HEK293 (cell line): ENCODE measurements around the gene SLC33A1.

ENCODE experiments used
- CTCF ChIA-PET: fragments of 350-600 bp; formaldehyde crosslinking; extraction: SDS; loops from one replicate; lab custom pipeline; 2021; ENCODE audit warnings: antibody characterized with exemption; lab: Yijun Ruan, JAX
- POLR2A ChIA-PET: fragments of 300-600 bp; formaldehyde crosslinking; extraction: SDS; loops from one replicate; lab custom pipeline; 2020; ENCODE audit warnings: antibody characterized with exemption, inconsistent platforms; lab: Yijun Ruan, JAX
- H3K27ac ChIP-seq: fragments of 200-500 bp; sonication (Bioruptor generic); 2 replicates; pipeline ENCODE4 v1.5.1; 2014; ENCODE audit warnings: low read depth, low read length, control low read depth, inconsistent platforms; ENCODE audit errors: extremely low read depth
- H3K36me3 ChIP-seq, 2 experiments: fragments of 200-500 bp in 1 of 2; sonication (Bioruptor generic) in 1 of 2; 1 replicate in 1 of 2; 2 replicates in 1 of 2; pipeline ENCODE4 v1.5.1; 2014 to 2017; ENCODE audit warnings: inconsistent platforms in 2 of 2, low read length in 2 of 2; ENCODE audit not compliant: control insufficient read depth in 2 of 2, insufficient read depth in 1 of 2
- H3K4me1 ChIP-seq: fragments of 200-500 bp; sonication (Bioruptor generic); 2 replicates; pipeline ENCODE4 v1.5.1; 2014; ENCODE audit warnings: mild to moderate bottlenecking, low read length, inconsistent platforms; ENCODE audit not compliant: control insufficient read depth, insufficient read depth
- H3K4me3 ChIP-seq: 2 replicates; pipeline ENCODE4 v1.5.1; 2011; ENCODE audit warnings: low read depth, mild to moderate bottlenecking, control low read depth, low read length, moderate library complexity
- H3K9me3 ChIP-seq: fragments of 200-500 bp; sonication (Bioruptor generic); 2 replicates; pipeline ENCODE4 v1.5.1; 2014; ENCODE audit warnings: low read depth, low read length, inconsistent platforms; ENCODE audit not compliant: control insufficient read depth, insufficient read depth
- KLF9 ChIP-seq: fragments of 450-650 bp; formaldehyde crosslinking; IDR thresholded peaks from 2 replicates; pipeline ENCODE4 v1.5.1; 2016; ENCODE audit warnings: missing biosample characterization, missing genetic modification characterization, low read depth
- PRDM1 ChIP-seq: fragments of 450-650 bp; formaldehyde crosslinking; IDR thresholded peaks from 2 replicates; pipeline ENCODE4; 2016; ENCODE audit warnings: missing biosample characterization, missing genetic modification characterization
- TCF7L2 ChIP-seq: IDR thresholded peaks from 2 replicates; pipeline ENCODE4 v1.6.1; 2011; ENCODE audit warnings: low read depth, mild to moderate bottlenecking, inconsistent platforms, low read length, moderate library complexity, borderline replicate concordance
- TRIM28 ChIP-seq: IDR thresholded peaks from 2 replicates; pipeline ENCODE4 v1.6.1; 2011; ENCODE audit warnings: low read length, control low read depth, borderline replicate concordance
- ZBTB1 ChIP-seq: fragments of 450-650 bp; formaldehyde crosslinking; IDR thresholded peaks from 2 replicates; pipeline ENCODE4 v1.5.1; 2016; ENCODE audit warnings: missing biosample characterization, missing genetic modification characterization
- ZBTB17 ChIP-seq: fragments of 450-650 bp; formaldehyde crosslinking; IDR thresholded peaks from 2 replicates; pipeline ENCODE4 v1.5.1; 2016; ENCODE audit warnings: missing biosample characterization, missing genetic modification characterization
- ZFP37 ChIP-seq: fragments of 450-650 bp; formaldehyde crosslinking; IDR thresholded peaks from 2 replicates; pipeline ENCODE4 v1.5.1; 2016; ENCODE audit warnings: missing biosample characterization, missing genetic modification characterization
- ZNF140 ChIP-seq: fragments of 450-650 bp; formaldehyde crosslinking; IDR thresholded peaks from 2 replicates; pipeline ENCODE4 v1.5.1; 2016; ENCODE audit warnings: missing biosample characterization, missing genetic modification characterization
- ZNF157 ChIP-seq: fragments of 450-650 bp; formaldehyde crosslinking; IDR thresholded peaks from 2 replicates; pipeline ENCODE4 v1.5.1; 2016; ENCODE audit warnings: missing biosample characterization, missing genetic modification characterization
- ZNF184 ChIP-seq: fragments of 450-650 bp; IDR thresholded peaks from 2 replicates; pipeline ENCODE4 v1.5.1; 2018; ENCODE audit warnings: missing biosample characterization, mild to moderate bottlenecking, missing genetic modification characterization
- ZNF2 ChIP-seq: fragments of 450-650 bp; formaldehyde crosslinking; IDR thresholded peaks from 2 replicates; pipeline ENCODE4 v1.5.1; 2016; ENCODE audit warnings: missing biosample characterization, missing genetic modification characterization
- ZNF624 ChIP-seq: fragments of 450-650 bp; formaldehyde crosslinking; IDR thresholded peaks from 2 replicates; pipeline ENCODE4 v1.5.1; 2017; ENCODE audit warnings: missing biosample characterization, missing genetic modification characterization
- ZNF654 ChIP-seq: fragments of 450-650 bp; formaldehyde crosslinking; IDR thresholded peaks from 2 replicates; pipeline ENCODE4 v1.5.1; 2016; ENCODE audit warnings: low read depth, missing biosample characterization, missing genetic modification characterization
- ZNF707 ChIP-seq: fragments of 450-650 bp; formaldehyde crosslinking; IDR thresholded peaks from 2 replicates; pipeline ENCODE4 v1.5.1; 2016; ENCODE audit warnings: missing biosample characterization, missing genetic modification characterization
- TF ChIP-seq, protein P1 (sequence below): fragments of 450-650 bp; formaldehyde crosslinking; IDR thresholded peaks from 2 replicates; pipeline ENCODE4 v1.5.1; 2016; ENCODE audit warnings: missing biosample characterization, missing genetic modification characterization, borderline replicate concordance
- TF ChIP-seq, protein P2 (sequence below): fragments of 450-650 bp; formaldehyde crosslinking; conservative IDR thresholded peaks from 2 replicates; pipeline ENCODE4 v1.5.1; 2016; ENCODE audit warnings: low read depth, missing biosample characterization, missing genetic modification characterization
- TF ChIP-seq, protein P3 (sequence below): fragments of 450-650 bp; formaldehyde crosslinking; IDR thresholded peaks from 2 replicates; pipeline ENCODE4 v1.5.1; 2016; ENCODE audit warnings: missing biosample characterization, missing genetic modification characterization
- TF ChIP-seq, protein P4 (sequence below): fragments of 450-650 bp; formaldehyde crosslinking; optimal IDR thresholded peaks from 2 replicates; pipeline ENCODE3; 2016; ENCODE audit warnings: missing biosample characterization, mild to moderate bottlenecking, missing genetic modification characterization
- TF ChIP-seq, protein P5 (sequence below): fragments of 450-650 bp; formaldehyde crosslinking; IDR thresholded peaks from 2 replicates; pipeline ENCODE4 v1.5.1; 2016; ENCODE audit warnings: missing biosample characterization, missing genetic modification characterization

Gene SLC33A1

DNA sequence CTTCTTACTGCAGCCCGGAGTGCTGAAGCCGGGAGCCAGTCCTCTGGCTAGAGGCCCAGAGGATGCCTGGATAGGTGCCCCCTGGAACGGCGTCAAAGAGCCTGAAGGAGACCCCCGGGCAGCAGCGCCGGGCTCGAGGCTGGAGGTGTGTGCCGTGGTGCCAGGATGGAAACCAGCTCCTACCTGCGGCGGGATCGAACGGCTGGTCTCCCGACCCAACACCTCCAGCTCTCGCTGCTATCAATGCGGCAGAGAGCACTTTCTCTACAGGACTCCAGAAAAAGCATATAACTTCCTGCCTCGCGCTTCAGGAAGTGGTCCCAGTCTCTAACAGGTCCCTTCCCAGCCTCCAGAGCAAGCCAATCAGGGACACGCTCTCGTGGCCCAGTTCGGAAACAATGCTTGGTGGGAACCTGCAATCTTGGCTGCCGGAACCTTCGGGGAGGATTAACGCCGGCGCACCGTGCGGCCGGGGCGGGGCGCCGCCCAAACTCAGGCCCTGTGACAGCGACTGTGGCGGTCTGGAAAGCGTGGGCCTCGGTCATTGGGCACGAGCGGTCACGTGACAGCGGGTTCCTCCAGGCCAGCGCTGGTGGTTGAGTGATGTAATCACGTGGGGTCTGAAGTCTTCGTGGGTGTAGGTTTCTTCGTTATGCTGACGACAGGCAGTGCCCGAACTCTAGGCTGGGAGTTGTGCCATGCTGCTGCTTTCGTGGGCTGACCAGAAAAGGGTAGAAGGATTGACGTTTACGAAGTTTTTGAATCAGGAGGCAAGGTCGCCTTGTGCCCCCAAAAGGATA lies at the start of gene SLC33A1:
Gene SLC33A1 (minus strand): TSS at position 287 of the 800 bp plus-strand sequence. CDS start 430 bp downstream, outside the sequence.
- H3K27ac ChIP-seq, result peak within 1 kb of the TSS; percentile 70
- peaks cover 0 to 5% of the 10 kb centered on the region in 2 experiments; a peak in 1 of 3 replicates for H3K36me3 ChIP-seq
- ChIA-PET CTCF (interaction anchor here (2.4 kb wide), 1 partner anchor 48 kb away, joined by 9 read pairs; the partner anchor contains the start of gene C3orf33), POLR2A (interaction anchor here (0.6 to 2.5 kb wide), 5 partner anchors 11 to 1179 kb away, joined by 3 to 24 read pairs (median 9); partner anchors contain the start of genes C3orf33 and GMPS)
- H3K9me3 ChIP-seq, result no peaks in the 10 kb centered on the region
- peak within 1 kb of the TSS; percentile 99 for H3K4me3 ChIP-seq
- H3K4me1 ChIP-seq, result no peaks in the 10 kb centered on the region
- TF ChIP-seq, protein P1, sequence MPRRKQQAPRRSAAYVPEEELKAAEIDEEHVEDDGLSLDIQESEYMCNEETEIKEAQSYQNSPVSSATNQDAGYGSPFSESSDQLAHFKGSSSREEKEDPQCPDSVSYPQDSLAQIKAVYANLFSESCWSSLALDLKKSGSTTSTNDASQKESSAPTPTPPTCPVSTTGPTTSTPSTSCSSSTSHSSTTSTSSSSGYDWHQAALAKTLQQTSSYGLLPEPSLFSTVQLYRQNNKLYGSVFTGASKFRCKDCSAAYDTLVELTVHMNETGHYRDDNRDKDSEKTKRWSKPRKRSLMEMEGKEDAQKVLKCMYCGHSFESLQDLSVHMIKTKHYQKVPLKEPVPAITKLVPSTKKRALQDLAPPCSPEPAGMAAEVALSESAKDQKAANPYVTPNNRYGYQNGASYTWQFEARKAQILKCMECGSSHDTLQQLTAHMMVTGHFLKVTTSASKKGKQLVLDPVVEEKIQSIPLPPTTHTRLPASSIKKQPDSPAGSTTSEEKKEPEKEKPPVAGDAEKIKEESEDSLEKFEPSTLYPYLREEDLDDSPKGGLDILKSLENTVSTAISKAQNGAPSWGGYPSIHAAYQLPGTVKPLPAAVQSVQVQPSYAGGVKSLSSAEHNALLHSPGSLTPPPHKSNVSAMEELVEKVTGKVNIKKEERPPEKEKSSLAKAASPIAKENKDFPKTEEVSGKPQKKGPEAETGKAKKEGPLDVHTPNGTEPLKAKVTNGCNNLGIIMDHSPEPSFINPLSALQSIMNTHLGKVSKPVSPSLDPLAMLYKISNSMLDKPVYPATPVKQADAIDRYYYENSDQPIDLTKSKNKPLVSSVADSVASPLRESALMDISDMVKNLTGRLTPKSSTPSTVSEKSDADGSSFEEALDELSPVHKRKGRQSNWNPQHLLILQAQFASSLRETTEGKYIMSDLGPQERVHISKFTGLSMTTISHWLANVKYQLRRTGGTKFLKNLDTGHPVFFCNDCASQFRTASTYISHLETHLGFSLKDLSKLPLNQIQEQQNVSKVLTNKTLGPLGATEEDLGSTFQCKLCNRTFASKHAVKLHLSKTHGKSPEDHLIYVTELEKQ (tag by site-specific recombination), result no peak
- TF ChIP-seq, protein P2, sequence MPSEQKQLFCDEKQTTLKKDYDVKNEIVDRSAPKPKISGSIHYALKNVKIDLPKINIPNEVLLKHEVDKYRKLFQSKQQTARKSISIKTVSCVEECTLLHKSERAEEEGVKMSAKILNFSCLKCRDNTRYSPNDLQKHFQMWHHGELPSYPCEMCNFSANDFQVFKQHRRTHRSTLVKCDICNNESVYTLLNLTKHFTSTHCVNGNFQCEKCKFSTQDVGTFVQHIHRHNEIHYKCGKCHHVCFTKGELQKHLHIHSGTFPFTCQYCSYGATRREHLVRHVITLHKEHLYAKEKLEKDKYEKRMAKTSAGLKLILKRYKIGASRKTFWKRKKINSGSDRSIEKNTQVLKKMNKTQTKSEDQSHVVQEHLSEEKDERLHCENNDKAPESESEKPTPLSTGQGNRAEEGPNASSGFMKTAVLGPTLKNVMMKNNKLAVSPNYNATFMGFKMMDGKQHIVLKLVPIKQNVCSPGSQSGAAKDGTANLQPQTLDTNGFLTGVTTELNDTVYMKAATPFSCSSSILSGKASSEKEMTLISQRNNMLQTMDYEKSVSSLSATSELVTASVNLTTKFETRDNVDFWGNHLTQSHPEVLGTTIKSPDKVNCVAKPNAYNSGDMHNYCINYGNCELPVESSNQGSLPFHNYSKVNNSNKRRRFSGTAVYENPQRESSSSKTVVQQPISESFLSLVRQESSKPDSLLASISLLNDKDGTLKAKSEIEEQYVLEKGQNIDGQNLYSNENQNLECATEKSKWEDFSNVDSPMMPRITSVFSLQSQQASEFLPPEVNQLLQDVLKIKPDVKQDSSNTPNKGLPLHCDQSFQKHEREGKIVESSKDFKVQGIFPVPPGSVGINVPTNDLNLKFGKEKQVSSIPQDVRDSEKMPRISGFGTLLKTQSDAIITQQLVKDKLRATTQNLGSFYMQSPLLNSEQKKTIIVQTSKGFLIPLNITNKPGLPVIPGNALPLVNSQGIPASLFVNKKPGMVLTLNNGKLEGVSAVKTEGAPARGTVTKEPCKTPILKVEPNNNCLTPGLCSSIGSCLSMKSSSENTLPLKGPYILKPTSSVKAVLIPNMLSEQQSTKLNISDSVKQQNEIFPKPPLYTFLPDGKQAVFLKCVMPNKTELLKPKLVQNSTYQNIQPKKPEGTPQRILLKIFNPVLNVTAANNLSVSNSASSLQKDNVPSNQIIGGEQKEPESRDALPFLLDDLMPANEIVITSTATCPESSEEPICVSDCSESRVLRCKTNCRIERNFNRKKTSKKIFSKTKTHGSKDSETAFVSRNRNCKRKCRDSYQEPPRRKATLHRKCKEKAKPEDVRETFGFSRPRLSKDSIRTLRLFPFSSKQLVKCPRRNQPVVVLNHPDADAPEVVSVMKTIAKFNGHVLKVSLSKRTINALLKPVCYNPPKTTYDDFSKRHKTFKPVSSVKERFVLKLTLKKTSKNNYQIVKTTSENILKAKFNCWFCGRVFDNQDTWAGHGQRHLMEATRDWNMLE (tag by site-specific recombination), result peak; percentile 82
- TF ChIP-seq, protein P3, sequence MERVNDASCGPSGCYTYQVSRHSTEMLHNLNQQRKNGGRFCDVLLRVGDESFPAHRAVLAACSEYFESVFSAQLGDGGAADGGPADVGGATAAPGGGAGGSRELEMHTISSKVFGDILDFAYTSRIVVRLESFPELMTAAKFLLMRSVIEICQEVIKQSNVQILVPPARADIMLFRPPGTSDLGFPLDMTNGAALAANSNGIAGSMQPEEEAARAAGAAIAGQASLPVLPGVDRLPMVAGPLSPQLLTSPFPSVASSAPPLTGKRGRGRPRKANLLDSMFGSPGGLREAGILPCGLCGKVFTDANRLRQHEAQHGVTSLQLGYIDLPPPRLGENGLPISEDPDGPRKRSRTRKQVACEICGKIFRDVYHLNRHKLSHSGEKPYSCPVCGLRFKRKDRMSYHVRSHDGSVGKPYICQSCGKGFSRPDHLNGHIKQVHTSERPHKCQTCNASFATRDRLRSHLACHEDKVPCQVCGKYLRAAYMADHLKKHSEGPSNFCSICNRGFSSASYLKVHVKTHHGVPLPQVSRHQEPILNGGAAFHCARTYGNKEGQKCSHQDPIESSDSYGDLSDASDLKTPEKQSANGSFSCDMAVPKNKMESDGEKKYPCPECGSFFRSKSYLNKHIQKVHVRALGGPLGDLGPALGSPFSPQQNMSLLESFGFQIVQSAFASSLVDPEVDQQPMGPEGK, result peak; percentile 78; the same call in 1 of the 2 replicates
- TF ChIP-seq ZNF707 (no peak), ZBTB17 (tag by site-specific recombination) (peak; percentile 96), ZNF2 (tag by site-specific recombination) (peak; percentile 90), ZNF157 (no peak), ZNF654 (tag by site-specific recombination) (no peak), TCF7L2 (no peak), KLF9 (tag by site-specific recombination) (peak; percentile 73; the same call in 1 of the 2 replicates), TRIM28 (peak; percentile 99), ZNF140 (tag by site-specific recombination) (no peak), PRDM1 (tag by site-specific recombination) (peak; percentile 63), ZNF184 (tag by site-specific recombination) (no peak), ZBTB1 (tag by site-specific recombination) (no peak), ZNF624 (tag by site-specific recombination) (no peak), ZFP37 (tag by site-specific recombination) (peak; percentile 95)
- TF ChIP-seq, protein P4, sequence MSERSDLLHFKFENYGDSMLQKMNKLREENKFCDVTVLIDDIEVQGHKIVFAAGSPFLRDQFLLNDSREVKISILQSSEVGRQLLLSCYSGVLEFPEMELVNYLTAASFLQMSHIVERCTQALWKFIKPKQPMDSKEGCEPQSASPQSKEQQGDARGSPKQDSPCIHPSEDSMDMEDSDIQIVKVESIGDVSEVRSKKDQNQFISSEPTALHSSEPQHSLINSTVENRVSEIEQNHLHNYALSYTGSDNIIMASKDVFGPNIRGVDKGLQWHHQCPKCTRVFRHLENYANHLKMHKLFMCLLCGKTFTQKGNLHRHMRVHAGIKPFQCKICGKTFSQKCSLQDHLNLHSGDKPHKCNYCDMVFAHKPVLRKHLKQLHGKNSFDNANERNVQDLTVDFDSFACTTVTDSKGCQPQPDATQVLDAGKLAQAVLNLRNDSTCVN (tag by site-specific recombination), result peak; percentile 46
- TF ChIP-seq, protein P5, sequence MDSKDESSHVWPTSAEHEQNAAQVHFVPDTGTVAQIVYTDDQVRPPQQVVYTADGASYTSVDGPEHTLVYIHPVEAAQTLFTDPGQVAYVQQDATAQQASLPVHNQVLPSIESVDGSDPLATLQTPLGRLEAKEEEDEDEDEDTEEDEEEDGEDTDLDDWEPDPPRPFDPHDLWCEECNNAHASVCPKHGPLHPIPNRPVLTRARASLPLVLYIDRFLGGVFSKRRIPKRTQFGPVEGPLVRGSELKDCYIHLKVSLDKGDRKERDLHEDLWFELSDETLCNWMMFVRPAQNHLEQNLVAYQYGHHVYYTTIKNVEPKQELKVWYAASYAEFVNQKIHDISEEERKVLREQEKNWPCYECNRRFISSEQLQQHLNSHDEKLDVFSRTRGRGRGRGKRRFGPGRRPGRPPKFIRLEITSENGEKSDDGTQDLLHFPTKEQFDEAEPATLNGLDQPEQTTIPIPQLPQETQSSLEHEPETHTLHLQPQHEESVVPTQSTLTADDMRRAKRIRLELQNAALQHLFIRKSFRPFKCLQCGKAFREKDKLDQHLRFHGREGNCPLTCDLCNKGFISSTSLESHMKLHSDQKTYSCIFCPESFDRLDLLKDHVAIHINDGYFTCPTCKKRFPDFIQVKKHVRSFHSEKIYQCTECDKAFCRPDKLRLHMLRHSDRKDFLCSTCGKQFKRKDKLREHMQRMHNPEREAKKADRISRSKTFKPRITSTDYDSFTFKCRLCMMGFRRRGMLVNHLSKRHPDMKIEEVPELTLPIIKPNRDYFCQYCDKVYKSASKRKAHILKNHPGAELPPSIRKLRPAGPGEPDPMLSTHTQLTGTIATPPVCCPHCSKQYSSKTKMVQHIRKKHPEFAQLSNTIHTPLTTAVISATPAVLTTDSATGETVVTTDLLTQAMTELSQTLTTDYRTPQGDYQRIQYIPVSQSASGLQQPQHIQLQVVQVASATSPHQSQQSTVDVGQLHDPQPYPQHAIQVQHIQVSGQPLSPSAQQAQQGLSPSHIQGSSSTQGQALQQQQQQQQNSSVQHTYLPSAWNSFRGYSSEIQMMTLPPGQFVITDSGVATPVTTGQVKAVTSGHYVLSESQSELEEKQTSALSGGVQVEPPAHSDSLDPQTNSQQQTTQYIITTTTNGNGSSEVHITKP (tag by site-specific recombination), result peak; percentile 55; the same call in 1 of the 2 replicates
